ENCODE results near the gene TRAF3. TPM values are rescaled to one million over a fixed set of nuclear protein-coding genes. Genes with fewer than 3 reads are reported as not detected.
A peak's percentile ranks its signal among the peaks of the same experiment; 100 is the strongest.

Gene TRAF3
- total RNA-seq, 1 donor from 2014 or later, result 16.7 TPM

- Mint-ChIP-seq H3K9me3 (ENCODE audit: unreplicated experiment) (peaks cover 2% of the 10 kb centered on the region), H3K4me1 (ENCODE audit: low read depth, unreplicated experiment) (peaks cover 10% of the 10 kb centered on the region), H3K27ac (ENCODE audit: unreplicated experiment) (no peak overlapping the region), H3K4me3 (ENCODE audit: unreplicated experiment) (no peak overlapping the region), H3K36me3 (ENCODE audit: unreplicated experiment) (no peaks in the 10 kb centered on the region), H3K27me3 (ENCODE audit: unreplicated experiment) (peaks cover 6% of the 10 kb centered on the region)
- no peak for TF ChIP-seq CTCF (IDR thresholded peaks at IDR 0.05; ENCODE audit: partially characterized antibody, unreplicated experiment)
- DNase-seq, result no peak
Observed at GRCh38 chr14:102805371-102805891, 28.2 kb downstream of the TRAF3 start.

GRCh38 chr14:102805941-102806340, 28.7 kb downstream of the TRAF3 start:
- Mint-ChIP-seq H3K9me3 (ENCODE audit: unreplicated experiment) (peaks cover 3% of the 10 kb centered on the region), H3K36me3 (ENCODE audit: unreplicated experiment) (no peaks in the 10 kb centered on the region), H3K27me3 (ENCODE audit: unreplicated experiment) (peaks cover 6% of the 10 kb centered on the region), H3K27ac (ENCODE audit: unreplicated experiment) (no peak overlapping the region), H3K4me3 (ENCODE audit: unreplicated experiment) (no peak overlapping the region), H3K4me1 (ENCODE audit: low read depth, unreplicated experiment) (peaks cover 10% of the 10 kb centered on the region)
- DNase-seq, result no peak
- peak; percentile 24 for TF ChIP-seq CTCF (IDR thresholded peaks at IDR 0.05; ENCODE audit: partially characterized antibody, unreplicated experiment)

- Mint-ChIP-seq H3K27me3 (ENCODE audit: unreplicated experiment) (peaks cover 6% of the 10 kb centered on the region), H3K36me3 (ENCODE audit: unreplicated experiment) (no peaks in the 10 kb centered on the region), H3K4me3 (ENCODE audit: unreplicated experiment) (no peak overlapping the region), H3K27ac (ENCODE audit: unreplicated experiment) (no peak overlapping the region), H3K9me3 (ENCODE audit: unreplicated experiment) (peaks cover 3% of the 10 kb centered on the region), H3K4me1 (ENCODE audit: low read depth, unreplicated experiment) (peaks cover 10% of the 10 kb centered on the region)
- no peak for TF ChIP-seq CTCF (IDR thresholded peaks at IDR 0.05; ENCODE audit: partially characterized antibody, unreplicated experiment)
- no peak for DNase-seq
Observed at GRCh38 chr14:102806447-102806846, 29.2 kb downstream of the TRAF3 start.

- no peaks in the 10 kb centered on the region for H3K36me3 Mint-ChIP-seq (ENCODE audit: unreplicated experiment)
- TF ChIP-seq CTCF (IDR thresholded peaks at IDR 0.05; ENCODE audit: partially characterized antibody, unreplicated experiment), result no peak
- H3K27me3 Mint-ChIP-seq (ENCODE audit: unreplicated experiment), result peaks cover 6% of the 10 kb centered on the region
- no peak for DNase-seq
- peaks cover 10% of the 10 kb centered on the region for H3K4me1 Mint-ChIP-seq (ENCODE audit: low read depth, unreplicated experiment)
- H3K4me3 Mint-ChIP-seq (ENCODE audit: unreplicated experiment), result no peak overlapping the region
- peaks cover 3% of the 10 kb centered on the region for H3K9me3 Mint-ChIP-seq (ENCODE audit: unreplicated experiment)
- H3K27ac Mint-ChIP-seq (ENCODE audit: unreplicated experiment), result no peak overlapping the region
Observed at GRCh38 chr14:102807013-102807406, 29.8 kb downstream of the TRAF3 start.

GRCh38 chr14:102809870-102810269, 32.6 kb downstream of the TRAF3 start:
- Mint-ChIP-seq H3K4me1 (ENCODE audit: low read depth, unreplicated experiment) (peaks cover 2% of the 10 kb centered on the region), H3K36me3 (ENCODE audit: unreplicated experiment) (no peaks in the 10 kb centered on the region), H3K4me3 (ENCODE audit: unreplicated experiment) (no peak overlapping the region), H3K27me3 (ENCODE audit: unreplicated experiment) (peaks cover 4% of the 10 kb centered on the region), H3K27ac (ENCODE audit: unreplicated experiment) (no peak overlapping the region), H3K9me3 (ENCODE audit: unreplicated experiment) (peaks cover 3% of the 10 kb centered on the region)
- no peak for TF ChIP-seq CTCF (IDR thresholded peaks at IDR 0.05; ENCODE audit: partially characterized antibody, unreplicated experiment)
- DNase-seq, result no peak
